Measurements from ENCODE around the gene CHID1. TPM values are rescaled to one million over a fixed set of nuclear protein-coding genes. Genes with fewer than 3 reads are reported as not detected.
A peak's percentile ranks its signal among the peaks of the same experiment; 100 is the strongest.

The CHID1 gene
- total RNA-seq, 4 donors from 2014 or later: 36.0 to 55.3 (median 46.4) TPM

GRCh38 chr11:843818-844692 is 66.6 kb downstream of the CHID1 start:
- H3K4me1 ChIP-seq: peaks cover 6 to 88% (median 39%) of the 10 kb centered on the region in 3 donors
- TF ChIP-seq POLR2AphosphoS5 (IDR thresholded peaks at IDR 0.05): peak; percentile 94
- TF ChIP-seq CTCF (IDR thresholded peaks at IDR 0.05): peak in 2 of 4 experiments; percentile 26 to 31
- no peak for TF ChIP-seq EP300 (IDR thresholded peaks at IDR 0.05)
- peak; percentile 53 to 61 for TF ChIP-seq POLR2A (IDR thresholded peaks at IDR 0.05)
- peak; percentile 77 for ATAC-seq
- H3K9me3 ChIP-seq: no peaks in the 10 kb centered on the region
- peaks cover 14% of the 10 kb centered on the region for H3K27me3 ChIP-seq
- 0% methylated on average over 1 to 3 of the region's 25 CpGs for WGBS, 2 donors (ENCODE audit: low coverage in 1 of 2)
- H3K36me3 ChIP-seq: peaks cover 0 to 29% of the 10 kb centered on the region in 2 donors
- peak overlapping the region; percentile 91 to 100 for H3K4me3 ChIP-seq
- H3K27ac ChIP-seq: peak overlapping the region; percentile 79 to 98 (median 93)

GRCh38 chr11:843086-843734 is 67.4 kb downstream of the CHID1 start:
- H3K4me1 ChIP-seq: peaks cover 6 to 88% (median 31%) of the 10 kb centered on the region in 3 donors
- H3K36me3 ChIP-seq: peaks cover 0 to 38% of the 10 kb centered on the region in 2 donors
- peak in 2 of 4 experiments; percentile 1 to 15 for TF ChIP-seq CTCF (IDR thresholded peaks at IDR 0.05)
- TF ChIP-seq EP300 (IDR thresholded peaks at IDR 0.05): no peak
- H3K27ac ChIP-seq: peak overlapping the region; percentile 79 to 98 (median 93)
- peak overlapping the region; percentile 91 to 100 for H3K4me3 ChIP-seq
- peaks cover 6% of the 10 kb centered on the region for H3K27me3 ChIP-seq
- 0% methylated on average over 2 of the region's 53 CpGs; no CpG with 5 or more reads in 1 of the 2 donors for WGBS, 2 donors (ENCODE audit: low coverage in 1 of 2)
- no peak for ATAC-seq
- no peaks in the 10 kb centered on the region for H3K9me3 ChIP-seq

GRCh38 chr11:842370-843002 is 68.1 kb downstream of the CHID1 start, which contains the start of the genes POLR2L and TSPAN4:
Gene POLR2L, minus strand, starts transcription at chr11:842529. Its CDS starts 21 bp downstream, at chr11:842508.
Gene TSPAN4, plus strand, starts transcription at chr11:842852. Its CDS starts 7,453 bp downstream, at chr11:850305.
- H3K27ac ChIP-seq: peak within 1 kb of the TSS; percentile 79 to 98 (median 93)
- no peaks in the 10 kb centered on the region for H3K9me3 ChIP-seq
- peaks cover 0 to 39% of the 10 kb centered on the region in 2 donors for H3K36me3 ChIP-seq
- peaks cover 6 to 88% (median 25%) of the 10 kb centered on the region in 3 donors for H3K4me1 ChIP-seq
- peak within 1 kb of the TSS; percentile 91 to 100 for H3K4me3 ChIP-seq
- ATAC-seq: peak; percentile 46
- no peaks in the 10 kb centered on the region for H3K27me3 ChIP-seq
- no CpG with 5 or more reads among the region's 87 CpGs for WGBS, 2 donors (ENCODE audit: low coverage in 1 of 2)
- TF ChIP-seq EP300 (IDR thresholded peaks at IDR 0.05): no peak
- TF ChIP-seq CTCF (IDR thresholded peaks at IDR 0.05): peak in 3 of 4 experiments; percentile 12 to 28 (median 26)
- peak; percentile 83 for TF ChIP-seq POLR2AphosphoS5 (IDR thresholded peaks at IDR 0.05)
- peak; percentile 84 to 87 for TF ChIP-seq POLR2A (IDR thresholded peaks at IDR 0.05)

- Histone ChIP-seq H3K27ac (peak overlapping the region; percentile 79 to 98 (median 93)), H3K9me3 (no peaks in the 10 kb centered on the region), H3K4me3 (peak overlapping the region; percentile 91 to 100), H3K4me1 (peaks cover 6 to 88% (median 25%) of the 10 kb centered on the region in 3 donors), H3K36me3 (peaks cover 0 to 39% of the 10 kb centered on the region in 2 donors), H3K27me3 (no peaks in the 10 kb centered on the region)
- 0% methylated on average over 1 of the region's 27 CpGs; no CpG with 5 or more reads in 1 of the 2 donors for WGBS, 2 donors (ENCODE audit: low coverage in 1 of 2)
- ATAC-seq: no peak
- TF ChIP-seq EP300 (IDR thresholded peaks at IDR 0.05) (no peak), POLR2A (IDR thresholded peaks at IDR 0.05) (no peak), CTCF (IDR thresholded peaks at IDR 0.05) (no peak)
Measured at GRCh38 chr11:841981-842369, 68.6 kb downstream of the CHID1 start.
